Right kidney (tissue), 1 donor: Measurements from ENCODE around the gene SLC16A5.
"Not testable (repeated sequence)": the region's sequence is repeated elsewhere in the genome, so short reads cannot be mapped to it uniquely, and the experiment has no call there.

Source experiments
- DNase-seq: peaks from one replicate; pipeline ENCODE4 v3.0.0-alpha.2; 2016

The SLC16A5 gene

GRCh38 chr17:75064040-75064439 is 23.7 kb upstream of the SLC16A5 start:
- DNase-seq: no peak

- DNase-seq: no peak
Measured at GRCh38 chr17:75064460-75064859, 23.3 kb upstream of the SLC16A5 start.

- no peak for DNase-seq
Measured at GRCh38 chr17:75064867-75065561, 22.7 kb upstream of the SLC16A5 start.

GRCh38 chr17:75065562-75066151 is 22.1 kb upstream of the SLC16A5 start:
- no peak for DNase-seq

- DNase-seq: no peak
Measured at GRCh38 chr17:75067856-75068255, 19.9 kb upstream of the SLC16A5 start.

GRCh38 chr17:75068750-75069149 is 19.0 kb upstream of the SLC16A5 start:
- no peak for DNase-seq

- no peak for DNase-seq
Measured at GRCh38 chr17:75069783-75070182, 18.0 kb upstream of the SLC16A5 start.

- DNase-seq: not testable (repeated sequence)
Measured at GRCh38 chr17:75071478-75072271, 16.1 kb upstream of the SLC16A5 start.

- DNase-seq: not testable (repeated sequence)
Measured at GRCh38 chr17:75072909-75073308, 14.8 kb upstream of the SLC16A5 start.

GRCh38 chr17:75073618-75074047 is 14.1 kb upstream of the SLC16A5 start:
- no peak for DNase-seq

- no peak for DNase-seq
Measured at GRCh38 chr17:75074532-75074931, 13.2 kb upstream of the SLC16A5 start.

GRCh38 chr17:75075597-75076336 is 12.0 kb upstream of the SLC16A5 start:
- DNase-seq: no peak

GRCh38 chr17:75077072-75077495 is 10.7 kb upstream of the SLC16A5 start:
- DNase-seq: no peak

- peak; percentile 88 for DNase-seq
Measured at GRCh38 chr17:75077496-75078283, 10.1 kb upstream of the SLC16A5 start.

- DNase-seq: peak; percentile 66
Measured at GRCh38 chr17:75078284-75079022, 9.3 kb upstream of the SLC16A5 start.

GRCh38 chr17:75079023-75079373 is 8.8 kb upstream of the SLC16A5 start:
- DNase-seq: peak; percentile 49

GRCh38 chr17:75081611-75082540 is 5.9 kb upstream of the SLC16A5 start:
- DNase-seq: no peak

GRCh38 chr17:75082683-75083082 is 5.1 kb upstream of the SLC16A5 start:
- DNase-seq: no peak

- no peak for DNase-seq
Measured at GRCh38 chr17:75084039-75084660, 3.6 kb upstream of the SLC16A5 start.
